HG03066 (cell line): ENCODE data around the gene PRSS33.

Experiments
- ATAC-seq: cut with Tn5 transposase; IDR thresholded peaks from one replicate; pipeline ENCODE4 v1.9.1; 2021; ENCODE audit warnings: low read depth; ENCODE audit not compliant: unreplicated experiment

PRSS33 gene

GRCh38 chr16:2745116-2745890 lies 42.1 kb downstream of the PRSS33 start:
- ATAC-seq = no peak

- no peak for ATAC-seq
These were observed 42.6 kb downstream of the PRSS33 start for GRCh38 chr16:2744711-2745110.

- ATAC-seq = no peak
These were observed 44.2 kb downstream of the PRSS33 start for GRCh38 chr16:2743007-2743810.

- no peak for ATAC-seq
These were observed 44.9 kb downstream of the PRSS33 start for GRCh38 chr16:2742323-2743006.

- no peak for ATAC-seq
These were observed 46.2 kb downstream of the PRSS33 start for GRCh38 chr16:2741168-2741567.

GRCh38 chr16:2740476-2740875 lies 46.9 kb downstream of the PRSS33 start:
- ATAC-seq = no peak

- no peak for ATAC-seq
These were observed 47.5 kb downstream of the PRSS33 start for GRCh38 chr16:2739625-2740430.

GRCh38 chr16:2738615-2739014 lies 48.7 kb downstream of the PRSS33 start:
- ATAC-seq = no peak

- ATAC-seq = no peak
These were observed 49.4 kb downstream of the PRSS33 start for GRCh38 chr16:2737895-2738418.

GRCh38 chr16:2737238-2737605 lies 50.1 kb downstream of the PRSS33 start:
- no peak for ATAC-seq

GRCh38 chr16:2736476-2737237 lies 50.7 kb downstream of the PRSS33 start:
- ATAC-seq = no peak

- no peak for ATAC-seq
These were observed 52.4 kb downstream of the PRSS33 start for GRCh38 chr16:2734844-2735515.
